Renal cortex interstitium (tissue), 11 donors: Measurements from ENCODE around the gene RAD51B. TPM values are rescaled to one million over a fixed set of nuclear protein-coding genes. Genes with fewer than 3 reads are reported as not detected.

Experiments used
- DNase-seq, 11 donors: peaks; one replicate each; pipeline ENCODE4 v3.0.0-alpha.2; 2013; ENCODE audit warnings: low read depth in 9 of 11, low spot score in 4 of 11; ENCODE audit errors: extremely low read depth in 1 of 11
- polyA plus RNA-seq, 3 donors: library from polyadenylated mRNA; unstranded; fragments of 120-200 nt; gene quantifications; one replicate each; pipeline ENCODE4 v1.2.1, GENCODE V29; 2013; ENCODE audit not compliant: insufficient read length in 3 of 3

RAD51B gene
- polyA plus RNA-seq, 3 donors = 12.5 to 13.0 (median 12.5) TPM

- DNase-seq = no peak
Observed at GRCh38 chr14:67934862-67935261, 115.3 kb downstream of the RAD51B start.

- no peak for DNase-seq
Observed at GRCh38 chr14:67935371-67935770, 115.8 kb downstream of the RAD51B start.

GRCh38 chr14:67938071-67938470, 118.5 kb downstream of the RAD51B start:
- no peak for DNase-seq

- DNase-seq = peak in 3 of 11 donors; percentile 41 to 47 (median 42)
Observed at GRCh38 chr14:67940486-67941455, 121.2 kb downstream of the RAD51B start.

- peak in 1 of 11 donors; percentile 26 for DNase-seq
Observed at GRCh38 chr14:67941456-67942018, 122.0 kb downstream of the RAD51B start.

DNA sequence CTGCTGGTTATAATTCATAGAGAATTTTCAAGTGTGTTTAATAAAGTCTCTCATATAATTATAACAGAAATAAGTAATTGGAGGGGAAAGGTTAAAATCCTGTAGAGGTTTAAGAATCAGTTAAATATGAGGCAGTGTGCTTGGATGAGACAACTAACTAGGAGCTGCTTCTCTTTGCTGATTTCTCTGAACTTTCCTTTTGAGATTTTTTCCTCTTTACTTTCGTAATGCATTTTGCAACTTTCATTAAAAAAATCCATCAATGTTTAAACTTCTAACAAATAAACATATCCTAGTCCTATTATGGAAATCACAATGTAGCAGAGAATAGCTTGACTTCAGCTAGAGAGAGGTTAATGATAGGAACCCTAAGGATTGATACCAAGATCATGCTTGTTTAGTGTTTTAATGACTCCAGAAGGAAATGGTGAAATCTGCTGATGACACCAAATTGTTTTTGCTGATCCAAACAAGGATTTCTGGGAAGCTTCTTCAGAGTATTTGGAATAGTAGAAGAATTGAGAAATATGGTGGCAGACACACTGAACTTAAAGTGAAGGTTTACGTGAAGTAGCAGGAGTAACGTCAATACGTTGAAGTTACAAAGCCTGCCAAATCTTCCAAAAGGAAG, 122.6 kb downstream of the RAD51B start:
- DNase-seq = no peak

- DNase-seq = peak; percentile 73 to 94 (median 87)
Observed at GRCh38 chr14:67943947-67944346, 124.4 kb downstream of the RAD51B start.

GRCh38 chr14:67944605-67945004, 125.0 kb downstream of the RAD51B start:
- no peak for DNase-seq

- no peak for DNase-seq
Observed at GRCh38 chr14:67949771-67950170, 130.2 kb downstream of the RAD51B start.

DNA sequence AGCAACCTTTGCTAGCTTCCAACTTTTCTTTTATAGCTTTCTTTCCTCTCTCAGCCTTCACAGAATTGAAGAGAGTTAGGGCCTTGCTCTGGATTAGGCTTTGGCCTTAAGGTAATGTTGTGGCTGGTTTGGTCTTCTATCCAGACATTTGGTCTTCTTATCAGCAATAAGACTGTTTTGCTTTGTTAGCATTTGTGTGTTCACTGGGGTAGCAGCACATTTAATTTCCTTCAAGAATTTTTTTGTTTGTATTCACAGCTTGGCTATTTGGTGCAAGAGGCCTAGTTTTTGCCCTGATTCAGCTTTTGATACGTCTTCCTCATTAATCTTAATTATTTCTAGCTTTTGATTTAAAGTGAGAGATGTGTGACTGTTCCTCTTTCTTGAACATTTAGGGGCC, 130.8 kb downstream of the RAD51B start:
- DNase-seq = no peak

GRCh38 chr14:67951529-67952135, 132.1 kb downstream of the RAD51B start:
- DNase-seq = no peak

- no peak for DNase-seq
Observed at GRCh38 chr14:67952381-67952780, 132.8 kb downstream of the RAD51B start.

DNA sequence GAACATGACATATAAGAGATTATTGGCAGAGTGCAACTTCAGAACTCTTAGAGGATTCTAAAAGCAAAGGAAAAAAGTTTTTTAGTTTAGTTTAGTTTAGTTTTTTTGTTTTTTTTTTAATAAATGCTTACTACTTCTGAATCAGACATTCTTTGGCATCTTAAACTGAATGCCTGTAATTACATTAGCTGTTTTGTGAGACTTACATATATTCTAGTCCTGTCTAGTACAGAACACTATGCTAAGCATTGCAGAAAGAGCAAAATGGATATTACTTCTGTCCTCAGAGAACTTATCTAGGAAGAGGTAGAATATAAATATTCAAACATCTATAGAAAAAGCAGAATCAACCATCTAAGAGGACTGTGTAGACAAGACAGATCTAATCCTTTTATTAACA, 133.2 kb downstream of the RAD51B start:
- no peak for DNase-seq

GRCh38 chr14:67955261-67955660, 135.7 kb downstream of the RAD51B start:
- no peak for DNase-seq

GRCh38 chr14:67957946-67958345, 138.4 kb downstream of the RAD51B start:
- DNase-seq = no peak

DNA sequence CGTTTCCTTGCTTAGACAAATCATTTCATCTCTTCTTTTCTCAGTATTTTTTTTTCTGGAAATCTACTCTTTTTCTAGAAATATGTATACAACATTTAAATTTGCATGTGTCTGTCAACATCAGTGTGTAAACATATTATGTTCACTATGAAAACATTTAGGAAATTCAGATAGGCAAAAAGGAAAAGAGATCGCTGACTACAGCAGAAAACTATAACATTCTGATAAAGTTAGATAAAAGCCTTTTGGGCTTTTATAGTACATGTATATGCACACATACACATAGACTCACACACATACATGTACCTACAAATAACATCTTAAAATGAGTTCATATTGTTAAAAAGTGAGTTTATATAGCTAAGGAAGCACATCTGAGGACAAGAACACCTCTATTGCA, 142.1 kb downstream of the RAD51B start:
- DNase-seq = no peak

DNA sequence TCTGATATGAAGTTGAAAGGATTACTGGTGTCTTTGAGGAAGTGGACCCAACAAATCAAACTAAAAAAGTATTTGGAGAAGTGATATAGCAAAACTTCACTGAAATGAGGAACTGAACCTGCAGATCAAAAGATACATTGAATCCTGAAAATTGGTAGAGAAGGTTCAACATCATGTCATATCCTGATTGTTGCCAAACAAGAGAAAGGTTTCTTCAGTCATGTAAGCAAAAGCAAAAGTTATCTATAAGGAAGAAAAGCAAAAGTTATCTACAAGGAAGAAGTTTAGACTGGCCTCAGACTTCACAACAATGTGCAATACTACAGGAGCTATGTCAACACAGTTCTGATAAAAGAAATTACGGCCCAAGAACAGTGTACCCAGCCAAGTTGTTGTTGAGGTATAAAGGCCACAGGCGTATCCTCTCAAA, 142.7 kb downstream of the RAD51B start:
- no peak for DNase-seq

DNA sequence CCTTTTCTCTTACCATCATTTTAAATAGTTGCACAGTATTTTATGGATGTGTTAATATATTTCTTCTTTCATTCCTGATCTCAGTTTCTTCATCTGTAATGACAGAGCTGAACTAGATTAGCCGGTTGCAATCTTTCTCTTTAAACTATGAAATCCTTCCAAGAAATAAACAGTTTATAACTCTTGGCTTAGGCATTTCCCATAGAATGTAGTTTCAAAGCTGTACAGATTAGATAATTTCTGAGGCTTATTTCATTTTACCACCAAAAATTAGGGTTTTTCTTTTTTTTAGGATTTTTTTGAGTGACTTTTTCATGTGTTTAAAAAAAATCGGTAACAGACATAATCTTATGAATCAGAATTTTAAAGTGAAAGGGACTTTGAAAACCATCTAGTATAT, 144.0 kb downstream of the RAD51B start:
- no peak for DNase-seq

DNA sequence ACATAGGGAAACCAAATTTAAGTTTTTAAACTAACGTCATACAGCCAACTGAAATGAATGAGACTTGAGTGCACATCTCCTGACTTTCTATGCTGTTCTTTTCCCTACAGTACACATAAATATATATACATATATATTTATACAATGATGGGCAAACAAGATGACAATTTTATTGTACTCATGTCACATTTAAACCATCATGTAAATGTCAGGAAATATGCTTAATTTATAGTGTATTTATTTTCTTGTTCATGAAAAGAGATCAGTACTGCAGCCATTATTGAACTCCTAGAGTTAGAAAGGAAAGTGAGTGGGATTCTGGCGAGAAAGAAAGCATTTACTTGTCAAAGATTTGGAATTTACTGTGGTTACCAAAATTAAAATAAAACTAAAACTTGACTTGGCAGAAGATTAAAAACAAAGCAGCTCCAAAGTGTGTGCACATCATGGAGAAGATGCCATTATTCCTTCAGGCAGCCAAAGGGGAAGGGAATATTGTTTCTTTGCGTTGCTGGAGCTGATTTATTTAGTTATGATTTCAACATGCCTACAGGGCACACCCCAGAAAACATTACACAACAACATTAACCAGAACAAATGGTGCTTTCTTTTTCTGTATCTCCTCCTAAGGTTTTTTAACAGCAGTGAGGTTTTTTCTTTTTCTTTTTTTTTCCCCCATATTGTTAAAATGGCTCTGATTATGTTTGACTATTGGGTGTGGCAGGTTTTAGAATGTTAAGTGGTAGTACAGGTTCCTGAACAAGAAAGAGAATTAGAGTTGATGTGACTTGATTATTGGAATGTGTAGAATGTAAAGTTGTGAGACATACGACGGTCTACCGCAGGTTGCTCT, 144.6 kb downstream of the RAD51B start:
- no peak for DNase-seq
